Ovary (tissue), 9 donors: ENCODE measurements around the gene TTC33. TPM values are rescaled to one million over a fixed set of nuclear protein-coding genes. Genes with fewer than 3 reads are reported as not detected.

ENCODE experiments used
- DNase-seq, 5 donors: peaks; one replicate each; pipeline ENCODE4 v3.0.0-alpha.2; 2019 to 2020
- H3K27ac ChIP-seq, 2 donors: fragments of 200-600 bp; one replicate each; pipeline versions ENCODE4 v1.5.1 to v1.8.0; 2019 to 2022
- H3K27me3 ChIP-seq: fragments of 200-600 bp; one replicate; pipeline ENCODE4 v1.8.0; 2022
- H3K36me3 ChIP-seq: fragments of 200-600 bp; sonication (generic); one replicate; pipeline ENCODE4 v1.5.1; 2019
- H3K4me1 ChIP-seq: one replicate; pipeline ENCODE4 v1.8.1; 2013; ENCODE audit warnings: mild to moderate bottlenecking, moderate library complexity; ENCODE audit not compliant: insufficient read depth
- H3K4me3 ChIP-seq: fragments of 200-600 bp; sonication (generic); one replicate; pipeline ENCODE4 v1.5.1; 2017
- H3K9me3 ChIP-seq, 2 donors: fragments of 200-600 bp in 1 of 2; sonication (generic) in 1 of 2; one replicate each; pipeline versions ENCODE4 v1.5.1 to v1.8.1; 2013 to 2019; ENCODE audit warnings: mild to moderate bottlenecking in 1 of 2, moderate library complexity in 1 of 2
- CTCF ChIP-seq, 3 donors: fragments of 450-650 bp in 2 of 3; fragments of 200-600 bp in 1 of 3; IDR thresholded peaks; one replicate each; pipeline versions ENCODE4 v1.5.1 to v1.8.0; 2016 to 2022; ENCODE audit warnings: antibody characterized with exemption in 3 of 3, mild to moderate bottlenecking in 1 of 3
- EP300 ChIP-seq: sonication (generic); formaldehyde crosslinking; IDR thresholded peaks from one replicate; pipeline ENCODE4 v1.6.1; 2017; ENCODE audit warnings: antibody characterized with exemption
- POLR2A ChIP-seq: fragments of 450-650 bp; IDR thresholded peaks from one replicate; pipeline ENCODE4 v1.6.1; 2017; ENCODE audit warnings: antibody characterized with exemption, mild to moderate bottlenecking, moderate library complexity
- WGBS, 3 donors: extraction: QIAGEN DNeasy Blood & Tissue Kit in 1 of 3; methylation state at CpG; one replicate each; pipeline versions ENCODE4 v1.1.5 to v1.1.7; 2013 to 2017; 5-methylcytosine and 5-hydroxymethylcytosine counted together
- intact Hi-C, 4 donors: fragments of 100-400 bp; cut with DNase I; formaldehyde crosslinking; loops; one replicate each; pipeline versions ENCODE4 v1.11.0 to v1.15.1; 2022 to 2023
- polyA plus RNA-seq, 2 donors: library from polyadenylated mRNA; stranded (reverse); fragments of 200-250 nt in 1 of 2; fragments of 350-450 nt in 1 of 2; fragmentation: Illumina TruSeq in 1 of 2; extraction: RNeasy Lipid Tissue Mini Kit (QIAGEN cat#74804) in 1 of 2; gene quantifications; one replicate each; pipeline ENCODE4 v1.2.3, GENCODE V29; 2013 to 2014
- total RNA-seq, 7 donors: library from RNA; depleted of rRNA in 2 of 7; stranded (reverse); fragments of >200 nt in 2 of 7; fragmentation: NEBNext Ultra II Directional in 3 of 7; extraction: Animal tissue kit (Norgen Biotek cat#: 25700) in 3 of 7; gene quantifications; one replicate each; pipeline versions ENCODE4 v1.1.0 to v1.2.4, GENCODE V29; 2016 to 2023
- donor health status: DM: no; HTN: no; CAD: no; lungs with moderate emphysema.
- donor health status: DM: no; HTN: no; CAD: no.
- donor health status: Bipolar disorder and iron deficiency.
- donor health status: DM: yes; HTN: yes; CAD: no.
- donor health status: DM: no; HTN: no; CAD: no.
- donor health status: DM: yes; HTN: yes; CAD: no.

Gene TTC33
- total and polyA plus RNA-seq, 9 donors = 10.6 to 26.0 (median 18.8) TPM

- TF ChIP-seq EP300 (no peak), POLR2A (no peak), CTCF (IDR thresholded peaks at IDR 0.05) (no peak)
- no peak for DNase-seq
- H3K4me3 ChIP-seq = no peak overlapping the region
- no peak overlapping the region for H3K27ac ChIP-seq
- H3K36me3 ChIP-seq = no peaks in the 10 kb centered on the region
- no peaks in the 10 kb centered on the region for H3K4me1 ChIP-seq
- intact Hi-C loops = no loop called here
- no peaks in the 10 kb centered on the region for H3K27me3 ChIP-seq
- H3K9me3 ChIP-seq = no peaks in the 10 kb centered on the region
Measured at GRCh38 chr5:40667161-40667663, 88.5 kb downstream of the TTC33 start.

- H3K27ac ChIP-seq = no peak overlapping the region
- H3K9me3 ChIP-seq = no peaks in the 10 kb centered on the region
- H3K27me3 ChIP-seq = no peaks in the 10 kb centered on the region
- DNase-seq = no peak
- no peak overlapping the region for H3K4me3 ChIP-seq
- WGBS, 3 donors = 42 to 62% (median 52%) methylated on average over 1 of the region's 1 CpG
- intact Hi-C loops = no loop called here
- TF ChIP-seq EP300 (no peak), POLR2A (no peak), CTCF (IDR thresholded peaks at IDR 0.05) (no peak)
- H3K4me1 ChIP-seq = no peaks in the 10 kb centered on the region
- H3K36me3 ChIP-seq = no peaks in the 10 kb centered on the region
Measured at GRCh38 chr5:40666657-40667056, 89.1 kb downstream of the TTC33 start.

GRCh38 chr5:40665635-40666298, 90.0 kb downstream of the TTC33 start:
- no peak for DNase-seq
- Histone ChIP-seq H3K4me1 (no peaks in the 10 kb centered on the region), H3K9me3 (no peaks in the 10 kb centered on the region), H3K4me3 (no peak overlapping the region), H3K36me3 (no peaks in the 10 kb centered on the region), H3K27me3 (no peaks in the 10 kb centered on the region), H3K27ac (no peak overlapping the region)
- WGBS, 3 donors = 73 to 82% (median 76%) methylated on average over 3 of the region's 3 CpGs
- intact Hi-C loops = no loop called here
- TF ChIP-seq EP300 = no peak
- no peak for TF ChIP-seq CTCF (IDR thresholded peaks at IDR 0.05)
- TF ChIP-seq POLR2A = no peak

GRCh38 chr5:40660751-40661150, 95.0 kb downstream of the TTC33 start:
- no peak for DNase-seq
- H3K27ac ChIP-seq = no peak overlapping the region
- H3K36me3 ChIP-seq = no peaks in the 10 kb centered on the region
- intact Hi-C loops = no loop called here
- 81 to 90% (median 83%) methylated on average over 2 of the region's 2 CpGs for WGBS, 3 donors
- H3K27me3 ChIP-seq = no peaks in the 10 kb centered on the region
- H3K4me1 ChIP-seq = no peaks in the 10 kb centered on the region
- H3K4me3 ChIP-seq = no peak overlapping the region
- no peaks in the 10 kb centered on the region for H3K9me3 ChIP-seq
- TF ChIP-seq POLR2A (no peak), CTCF (IDR thresholded peaks at IDR 0.05) (no peak), EP300 (no peak)
